ENCODE measurements around the gene MAML1. TPM values are rescaled to one million over a fixed set of nuclear protein-coding genes. Genes with fewer than 3 reads are reported as not detected.
A peak's percentile ranks its signal among the peaks of the same experiment; 100 is the strongest.

Gene MAML1
- polyA plus RNA-seq, 1 donor from 2014 or later: 6.8 TPM

- no peaks in the 10 kb centered on the region for H3K36me3 ChIP-seq (ENCODE audit: insufficient read depth, low read length)
- no peaks in the 10 kb centered on the region for H3K9me3 ChIP-seq (ENCODE audit: low read length)
- H3K79me2 ChIP-seq (replicated peaks; ENCODE audit: insufficient read depth, low read length): peaks cover 8% of the 10 kb centered on the region
- no peak overlapping the region for H3K4me3 ChIP-seq (ENCODE audit: low read length)
- H3K27ac ChIP-seq (ENCODE audit: low read length): no peak overlapping the region
- no peaks in the 10 kb centered on the region for H3K9me2 ChIP-seq (ENCODE audit: insufficient read depth, low read length)
- no peak overlapping the region for H2AFZ ChIP-seq (ENCODE audit: low read depth, low read length)
- no peak overlapping the region for H3K4me2 ChIP-seq (ENCODE audit: low read length)
- H3K9ac ChIP-seq (ENCODE audit: low read length): no peak overlapping the region
- H4K20me1 ChIP-seq (ENCODE audit: insufficient read depth): no peaks in the 10 kb centered on the region
- peaks cover 4% of the 10 kb centered on the region for H3K27me3 ChIP-seq (ENCODE audit: insufficient read depth, low read depth, low read length)
- no peaks in the 10 kb centered on the region for H3F3A ChIP-seq (ENCODE audit: insufficient read depth, low read length, poor library complexity, severe bottlenecking)
- no peak for TF ChIP-seq CTCF (IDR thresholded peaks at IDR 0.05; ENCODE audit: poor library complexity, severe bottlenecking)
Measured at GRCh38 chr5:179817470-179817840, 84.8 kb downstream of the MAML1 start.

GRCh38 chr5:179817890-179818745 lies 85.5 kb downstream of the MAML1 start:
- no peak overlapping the region for H3K4me2 ChIP-seq (ENCODE audit: low read length)
- peak overlapping the region; percentile 56 for H3K4me3 ChIP-seq (ENCODE audit: low read length)
- H3F3A ChIP-seq (ENCODE audit: insufficient read depth, low read length, poor library complexity, severe bottlenecking): no peaks in the 10 kb centered on the region
- H3K79me2 ChIP-seq (replicated peaks; ENCODE audit: insufficient read depth, low read length): peaks cover 12% of the 10 kb centered on the region
- no peaks in the 10 kb centered on the region for H3K36me3 ChIP-seq (ENCODE audit: insufficient read depth, low read length)
- H3K9ac ChIP-seq (ENCODE audit: low read length): peak overlapping the region; percentile 36
- peak overlapping the region; percentile 20 for H3K27ac ChIP-seq (ENCODE audit: low read length)
- TF ChIP-seq REST (IDR thresholded peaks at IDR 0.05; ENCODE audit: borderline replicate concordance): no peak
- no peak for TF ChIP-seq POLR2AphosphoS5 (IDR thresholded peaks at IDR 0.05)
- no peak for TF ChIP-seq EZH2 (IDR thresholded peaks at IDR 0.05; ENCODE audit: borderline replicate concordance, insufficient read depth, low read length, poor library complexity, severe bottlenecking)
- TF ChIP-seq TAF1 (IDR thresholded peaks at IDR 0.05; ENCODE audit: low read depth): no peak
- TF ChIP-seq CTCF (IDR thresholded peaks at IDR 0.05; ENCODE audit: poor library complexity, severe bottlenecking): no peak
- TF ChIP-seq EP300 (conservative IDR thresholded peaks at IDR 0.05; ENCODE audit: poor library complexity, severe bottlenecking): no peak
- TF ChIP-seq SMC3 (conservative IDR thresholded peaks at IDR 0.05; ENCODE audit: poor library complexity): no peak
- peaks cover 4% of the 10 kb centered on the region for H3K27me3 ChIP-seq (ENCODE audit: insufficient read depth, low read depth, low read length)
- no peaks in the 10 kb centered on the region for H3K9me3 ChIP-seq (ENCODE audit: low read length)
- H2AFZ ChIP-seq (ENCODE audit: low read depth, low read length): no peak overlapping the region
- H3K9me2 ChIP-seq (ENCODE audit: insufficient read depth, low read length): no peaks in the 10 kb centered on the region
- H4K20me1 ChIP-seq (ENCODE audit: insufficient read depth): no peaks in the 10 kb centered on the region

All from neural cell (in vitro differentiated cells).